Vagina (tissue), 2 donors: ENCODE data around the gene DEPP1.

Source experiments
- POLR2A ChIP-seq, 2 donors: fragments of 450-650 bp; IDR thresholded peaks; one replicate each; pipeline ENCODE4 v1.6.1; 2017; ENCODE audit warnings: antibody characterized with exemption in 2 of 2, mild to moderate bottlenecking in 2 of 2, moderate library complexity in 2 of 2
- POLR2AphosphoS5 ChIP-seq, 2 donors: sonication (generic); formaldehyde crosslinking; IDR thresholded peaks; one replicate each; pipeline ENCODE4 v1.9.0; 2017; ENCODE audit warnings: antibody characterized with exemption in 2 of 2, mild to moderate bottlenecking in 2 of 2, low read depth in 1 of 2; ENCODE audit not compliant: insufficient read depth in 1 of 2
- TF ChIP-seq, protein P1 (sequence below), 3 experiments: fragments of 450-650 bp in 2 of 3; fragments of 200-600 bp in 1 of 3; sonication (generic) in 1 of 3; IDR thresholded peaks; one replicate each; pipeline ENCODE4 v1.5.1; 2017 to 2019; ENCODE audit warnings: antibody characterized with exemption in 3 of 3, mild to moderate bottlenecking in 2 of 3, moderate library complexity in 2 of 3

DNA sequence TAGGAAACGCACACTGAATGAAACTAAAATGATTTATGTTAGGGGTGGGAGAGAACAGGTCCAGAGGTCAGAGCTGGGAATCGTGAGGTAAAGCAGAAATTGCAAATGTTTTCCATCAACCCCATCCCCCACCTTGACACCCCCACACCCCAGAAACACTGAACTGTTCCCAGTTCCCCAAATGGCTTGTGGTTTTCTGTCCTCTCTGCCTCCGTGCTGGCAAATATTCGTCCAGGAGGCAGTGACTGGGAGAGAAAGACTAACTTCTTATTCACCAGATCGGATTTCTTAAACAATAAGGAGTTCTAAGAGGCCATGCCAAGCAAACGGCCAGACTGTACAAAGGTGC is 19.7 kb downstream of the DEPP1 start:
- TF ChIP-seq, protein P1, sequence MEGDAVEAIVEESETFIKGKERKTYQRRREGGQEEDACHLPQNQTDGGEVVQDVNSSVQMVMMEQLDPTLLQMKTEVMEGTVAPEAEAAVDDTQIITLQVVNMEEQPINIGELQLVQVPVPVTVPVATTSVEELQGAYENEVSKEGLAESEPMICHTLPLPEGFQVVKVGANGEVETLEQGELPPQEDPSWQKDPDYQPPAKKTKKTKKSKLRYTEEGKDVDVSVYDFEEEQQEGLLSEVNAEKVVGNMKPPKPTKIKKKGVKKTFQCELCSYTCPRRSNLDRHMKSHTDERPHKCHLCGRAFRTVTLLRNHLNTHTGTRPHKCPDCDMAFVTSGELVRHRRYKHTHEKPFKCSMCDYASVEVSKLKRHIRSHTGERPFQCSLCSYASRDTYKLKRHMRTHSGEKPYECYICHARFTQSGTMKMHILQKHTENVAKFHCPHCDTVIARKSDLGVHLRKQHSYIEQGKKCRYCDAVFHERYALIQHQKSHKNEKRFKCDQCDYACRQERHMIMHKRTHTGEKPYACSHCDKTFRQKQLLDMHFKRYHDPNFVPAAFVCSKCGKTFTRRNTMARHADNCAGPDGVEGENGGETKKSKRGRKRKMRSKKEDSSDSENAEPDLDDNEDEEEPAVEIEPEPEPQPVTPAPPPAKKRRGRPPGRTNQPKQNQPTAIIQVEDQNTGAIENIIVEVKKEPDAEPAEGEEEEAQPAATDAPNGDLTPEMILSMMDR (IDR thresholded peaks at IDR 0.05): no peak
- TF ChIP-seq POLR2A (IDR thresholded peaks at IDR 0.05) (no peak), POLR2AphosphoS5 (IDR thresholded peaks at IDR 0.05; ENCODE audit: insufficient read depth in 1 of 2, low read depth in 1 of 2) (no peak)
